GM21423 (cell line): Measurements from ENCODE around the gene IGSF9B.

ENCODE experiments used
- ATAC-seq: cut with Tn5 transposase; IDR thresholded peaks from one replicate; pipeline ENCODE4 v1.9.1; 2021; ENCODE audit warnings: mild to moderate bottlenecking, moderate library complexity; ENCODE audit not compliant: unreplicated experiment

IGSF9B gene

DNA sequence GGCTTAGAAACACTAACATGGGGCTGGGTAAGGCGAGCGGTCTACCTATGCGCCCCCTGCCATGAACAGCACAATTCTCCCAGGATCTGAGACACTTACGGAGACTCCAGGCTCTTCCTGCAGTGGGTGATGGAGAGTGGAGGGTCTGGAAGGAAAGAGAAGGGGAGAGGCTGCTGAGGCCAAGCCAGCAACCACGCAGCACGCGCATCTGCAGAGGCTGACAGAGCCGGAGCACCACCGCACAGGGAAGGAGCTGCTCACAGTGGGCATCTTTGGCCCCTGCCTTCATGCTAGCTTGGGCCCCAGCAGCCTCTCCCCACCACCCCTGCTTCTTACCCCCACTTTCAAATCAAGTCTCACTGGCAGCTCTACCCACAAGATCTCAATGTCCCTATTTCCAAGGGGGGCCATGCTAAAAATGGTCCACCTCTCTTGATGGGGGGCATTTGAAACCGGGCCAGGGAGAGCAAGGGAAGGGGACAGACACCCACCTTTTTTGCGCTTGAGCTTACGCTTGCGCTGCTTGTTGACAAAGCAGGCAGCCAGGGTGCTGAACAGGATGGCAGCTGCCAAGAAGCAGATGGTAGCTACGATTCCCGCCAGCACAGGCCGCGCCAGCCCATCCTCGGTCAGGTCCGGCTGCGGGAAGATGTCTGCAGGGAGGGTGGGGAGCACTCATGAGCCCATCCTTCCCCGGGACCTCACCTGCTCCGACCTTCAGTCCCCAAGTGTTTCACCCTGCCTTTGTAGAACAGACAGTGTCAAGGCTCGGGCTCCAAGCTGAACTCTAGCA, 34.5 kb downstream of the IGSF9B start:
- ATAC-seq, result no peak

DNA sequence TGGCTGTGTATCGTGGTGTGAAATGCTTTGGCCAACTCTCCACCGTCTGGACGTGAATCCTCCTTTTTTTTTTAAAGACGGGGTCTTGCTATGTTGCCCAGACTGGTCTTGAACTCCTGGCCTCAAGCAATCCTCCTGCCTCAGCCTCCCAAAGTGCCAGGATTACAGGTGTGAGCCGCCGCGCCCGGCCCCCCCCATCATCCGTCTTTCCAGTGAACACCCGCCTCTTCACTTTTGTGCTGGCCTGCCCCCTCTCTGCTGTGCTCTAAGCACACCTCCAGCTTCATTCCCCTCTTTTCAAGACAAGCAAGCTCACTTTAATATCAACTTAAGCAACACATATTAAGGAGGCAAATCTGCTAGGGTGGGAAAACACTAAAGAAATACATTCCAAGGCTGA, 35.3 kb downstream of the IGSF9B start:
- no peak for ATAC-seq

DNA sequence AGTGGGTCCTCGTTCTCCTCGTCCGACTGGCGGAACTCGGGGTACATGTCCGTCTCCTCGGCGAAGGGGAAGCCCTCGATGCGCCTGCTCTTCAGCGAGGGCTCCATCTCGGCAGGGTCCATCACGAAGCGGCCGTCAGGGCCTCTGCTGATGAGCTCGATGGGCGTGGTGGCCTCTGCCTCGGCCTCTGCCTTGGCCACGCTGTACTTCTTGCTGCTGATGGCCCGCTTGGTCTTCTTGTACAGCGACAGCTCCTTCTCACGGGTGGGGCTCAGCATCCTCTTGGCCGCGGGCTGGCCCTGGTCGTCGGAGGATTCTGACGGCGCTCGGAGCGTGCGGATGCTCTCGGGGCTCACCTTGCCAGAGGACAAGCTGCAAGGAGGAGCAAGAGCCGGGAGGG, 35.7 kb downstream of the IGSF9B start:
- no peak for ATAC-seq

DNA sequence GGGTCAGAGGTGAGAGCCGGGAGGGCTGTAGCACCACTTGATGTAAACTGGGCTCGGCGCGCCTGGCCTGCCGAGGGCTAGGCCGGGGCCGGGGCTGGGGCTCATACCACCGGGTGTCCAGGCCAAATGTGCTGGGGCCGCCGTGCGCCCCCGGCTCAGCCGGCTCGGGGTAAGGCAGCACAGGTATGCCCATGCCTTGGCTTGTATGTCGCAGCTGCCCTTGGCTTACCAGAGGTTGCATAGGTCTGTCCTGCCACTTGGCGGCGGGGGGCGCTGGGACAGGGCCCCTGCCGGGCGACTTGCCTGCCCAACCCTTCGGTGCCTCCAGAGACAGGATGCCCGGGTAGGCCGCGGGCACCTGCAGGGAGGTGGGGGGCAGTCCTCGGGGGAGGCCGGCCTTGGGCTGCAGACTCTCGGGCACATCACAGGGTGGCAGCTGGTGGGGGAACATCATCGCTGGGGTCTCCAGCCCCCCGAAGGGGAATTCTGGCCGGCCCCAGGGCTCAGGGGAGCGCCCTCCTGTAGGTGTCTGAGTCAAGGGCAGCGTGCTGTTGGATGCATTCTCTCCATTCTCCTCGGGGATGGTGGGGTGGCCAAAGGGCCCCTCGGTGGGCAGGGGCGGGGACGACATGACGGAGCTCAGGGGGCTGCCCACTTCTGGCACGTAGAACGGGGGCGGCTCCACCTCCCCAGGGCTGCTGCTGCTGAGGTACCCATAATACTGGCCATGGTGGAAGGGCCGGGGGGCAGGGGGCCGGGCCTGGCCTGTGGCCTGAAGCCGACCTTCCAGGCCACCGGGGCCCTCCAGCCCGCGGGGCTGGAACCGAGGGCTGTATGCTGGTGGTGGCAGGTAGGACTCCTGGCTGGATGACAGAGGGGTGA, 36.4 kb downstream of the IGSF9B start:
- ATAC-seq, result no peak

DNA sequence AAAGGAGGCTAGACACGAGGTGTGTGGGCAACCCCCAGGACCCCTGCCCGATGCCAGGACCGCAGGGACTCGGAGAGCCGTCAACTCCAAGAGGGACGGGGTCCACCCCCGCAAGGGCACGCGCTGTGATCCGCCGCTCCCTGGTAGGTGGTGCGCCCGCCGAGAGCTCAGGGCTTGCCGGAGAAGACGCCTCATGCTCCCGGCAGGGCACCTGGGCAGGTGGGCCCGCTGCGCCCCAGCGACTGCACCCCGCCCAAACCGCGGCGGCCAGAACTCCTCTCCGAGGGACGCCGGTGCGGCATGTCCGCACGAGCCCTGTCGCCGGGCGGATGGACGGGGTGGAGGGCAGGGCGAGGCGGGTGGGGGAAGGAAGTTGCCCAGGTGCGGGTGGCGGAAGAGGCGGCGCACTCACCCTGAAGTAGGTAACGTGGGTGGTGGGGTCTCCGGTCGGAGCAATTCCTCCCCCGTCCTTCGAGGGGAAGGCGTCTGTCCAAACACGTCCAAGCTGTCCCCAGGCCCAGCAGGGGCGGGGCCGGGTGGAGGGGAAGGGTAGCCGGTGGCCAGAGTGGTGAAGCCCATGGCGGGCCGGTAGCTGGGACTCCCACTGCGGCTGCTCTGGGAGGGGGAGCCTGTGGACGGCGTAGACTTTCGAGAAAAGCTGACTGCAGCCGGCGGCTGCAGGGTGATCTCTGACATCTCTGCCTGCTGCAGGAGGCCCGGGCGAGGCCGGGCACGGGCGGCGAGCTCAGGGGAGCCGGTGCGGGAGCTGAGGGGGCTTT, 37.2 kb downstream of the IGSF9B start:
- no peak for ATAC-seq

DNA sequence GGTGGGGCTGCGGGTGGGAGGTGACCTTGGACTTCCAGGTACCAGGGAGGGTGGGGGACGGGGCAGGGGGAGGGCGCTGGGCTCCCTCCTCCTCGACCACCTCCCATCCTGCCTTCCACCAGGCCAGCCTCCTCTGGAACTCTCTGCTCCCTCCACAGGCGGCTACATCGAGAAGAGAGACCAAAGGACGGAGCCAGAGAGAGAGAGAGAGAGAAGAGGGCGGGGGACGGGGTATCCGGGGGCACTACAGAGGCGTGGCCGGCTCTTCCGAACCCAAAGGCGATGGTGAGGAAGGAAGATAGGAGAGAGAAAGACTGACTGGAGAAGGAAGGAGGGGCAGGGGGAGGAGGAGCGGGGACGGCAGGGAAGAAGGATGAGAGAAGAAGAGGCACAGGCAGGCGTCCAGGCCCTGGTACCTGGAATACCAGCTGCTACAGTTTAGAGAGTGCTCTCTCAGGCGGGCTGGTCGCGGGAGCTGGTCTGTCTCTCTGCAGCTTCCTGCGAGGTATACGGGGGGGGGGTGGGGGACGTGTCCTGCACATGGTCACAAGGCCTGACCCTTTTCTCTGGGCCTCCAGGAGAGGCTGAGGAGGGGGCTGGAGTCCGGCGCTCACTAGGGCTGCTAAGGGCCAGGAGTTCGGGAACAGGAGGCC, 38.0 kb downstream of the IGSF9B start:
- ATAC-seq, result no peak

DNA sequence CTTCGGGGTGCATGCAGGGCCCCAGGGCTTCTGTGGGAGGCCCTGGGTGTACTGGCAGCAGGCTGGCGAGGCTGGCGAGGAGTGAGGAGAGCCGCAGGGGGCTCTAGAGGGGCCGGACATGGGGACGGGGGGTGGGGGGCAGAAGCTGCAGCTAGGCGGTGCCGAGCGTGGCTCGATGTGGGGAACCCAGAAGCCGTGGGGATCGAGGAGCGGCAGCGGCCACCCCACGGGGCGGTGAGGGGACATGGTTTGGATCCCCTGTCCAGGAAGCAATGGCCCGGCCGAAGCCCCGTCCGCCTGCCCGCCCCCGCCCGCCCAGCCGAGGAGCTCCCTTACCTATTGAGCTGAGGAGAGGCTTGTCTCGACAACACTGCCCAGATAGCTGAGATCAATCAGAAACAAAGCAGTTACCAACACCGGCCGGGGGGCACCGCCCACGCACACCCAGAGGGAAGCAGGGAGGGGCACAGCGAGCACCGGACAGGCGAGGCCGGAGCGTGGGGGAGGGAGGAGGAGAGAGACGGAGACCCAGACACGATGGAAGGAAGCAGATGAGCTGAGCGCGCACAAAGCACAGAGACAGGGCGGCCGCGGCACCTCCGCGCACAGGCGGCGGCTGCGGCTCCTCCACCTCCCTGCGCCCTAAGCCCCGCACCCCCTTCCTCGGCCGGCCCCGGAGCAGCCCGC, 38.7 kb downstream of the IGSF9B start:
- no peak for ATAC-seq

DNA sequence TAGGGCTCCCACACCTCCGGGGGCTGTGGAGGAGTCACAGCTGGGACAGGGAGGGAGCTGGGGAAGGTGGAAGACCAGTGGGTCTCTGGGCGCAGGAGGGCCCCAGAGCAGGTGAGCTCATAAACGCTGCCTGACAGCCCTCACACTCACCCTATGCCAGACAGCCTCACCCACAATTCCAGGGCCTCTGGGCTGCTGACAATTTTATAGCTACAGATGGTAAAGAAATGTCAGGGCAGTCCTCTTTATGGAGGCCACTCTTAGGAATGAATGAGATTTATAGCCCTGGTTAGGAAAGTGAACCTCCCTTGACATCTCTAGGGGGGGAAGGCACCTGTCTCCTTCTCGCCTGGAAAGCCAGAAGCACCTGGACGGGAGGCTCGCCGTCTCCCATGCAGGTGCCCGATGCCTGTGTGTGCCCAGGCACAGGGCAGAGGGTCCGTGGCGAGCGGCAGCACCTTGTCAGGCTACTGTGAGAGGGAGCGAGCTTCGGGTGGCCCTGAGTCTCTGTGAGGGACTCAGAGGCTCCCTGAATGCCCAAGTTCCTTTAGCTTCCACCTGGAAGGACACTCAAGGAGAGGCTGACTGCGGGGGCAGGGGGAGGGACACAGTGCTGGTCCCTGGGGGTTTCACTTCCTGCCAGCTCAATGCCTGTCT, 39.9 kb downstream of the IGSF9B start:
- ATAC-seq, result no peak

DNA sequence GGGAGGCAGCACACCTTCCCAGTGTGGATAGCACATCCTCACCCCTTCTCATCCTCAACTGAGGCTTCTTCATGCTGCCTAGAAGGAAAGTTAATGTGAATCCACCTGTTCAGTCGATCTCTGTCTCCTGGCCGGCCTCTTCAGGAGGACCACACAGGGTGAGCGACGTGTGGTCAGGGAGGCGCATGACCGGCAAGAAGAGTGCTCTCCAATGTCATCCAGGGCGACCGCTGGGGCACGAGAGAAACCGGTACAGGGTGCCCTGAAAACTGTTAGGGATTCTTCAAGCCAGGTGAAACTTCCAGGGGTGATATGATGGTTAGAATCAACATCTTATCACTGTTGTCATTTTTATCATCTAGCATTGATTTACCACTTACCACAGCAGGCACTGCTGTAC, 43.0 kb downstream of the IGSF9B start:
- ATAC-seq, result no peak

DNA sequence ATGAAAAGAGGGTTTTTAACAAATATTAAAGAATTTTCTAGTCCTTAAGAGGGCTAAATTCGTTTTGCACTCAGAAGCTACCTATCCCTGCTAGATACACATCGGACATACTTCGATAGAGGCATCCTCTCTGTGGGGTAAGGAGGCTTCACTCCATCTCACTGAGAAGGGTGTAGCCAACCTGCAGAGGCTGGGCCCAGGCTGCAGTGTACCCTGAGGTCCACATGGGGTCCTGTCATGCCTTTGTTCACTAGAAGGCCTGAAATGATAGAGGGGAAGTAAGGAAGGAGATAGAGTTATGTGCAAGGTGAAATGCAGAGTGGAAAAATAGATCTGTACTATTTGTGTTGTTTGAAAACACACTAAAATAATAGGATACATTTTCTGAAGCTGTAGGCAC, 45.6 kb downstream of the IGSF9B start:
- no peak for ATAC-seq

DNA sequence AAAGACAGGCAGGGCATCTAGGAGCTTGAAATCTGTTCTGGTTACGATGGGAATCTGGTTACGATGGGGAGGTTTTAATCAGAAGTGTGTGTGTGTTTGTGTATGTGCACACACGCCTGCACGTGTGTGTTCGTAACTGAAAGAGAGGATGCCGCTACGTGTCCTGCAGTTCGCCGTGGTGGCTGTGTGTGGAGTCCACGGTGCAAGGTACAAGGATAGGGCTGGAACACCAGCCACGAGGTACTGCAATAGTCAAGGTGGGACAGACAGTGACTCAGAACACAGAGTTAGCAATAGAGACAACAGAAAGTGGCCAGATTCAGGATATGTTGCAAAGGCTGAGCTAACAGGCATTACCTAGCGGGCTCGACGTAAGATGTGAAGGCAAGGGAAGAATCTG, 46.7 kb downstream of the IGSF9B start:
- no peak for ATAC-seq

DNA sequence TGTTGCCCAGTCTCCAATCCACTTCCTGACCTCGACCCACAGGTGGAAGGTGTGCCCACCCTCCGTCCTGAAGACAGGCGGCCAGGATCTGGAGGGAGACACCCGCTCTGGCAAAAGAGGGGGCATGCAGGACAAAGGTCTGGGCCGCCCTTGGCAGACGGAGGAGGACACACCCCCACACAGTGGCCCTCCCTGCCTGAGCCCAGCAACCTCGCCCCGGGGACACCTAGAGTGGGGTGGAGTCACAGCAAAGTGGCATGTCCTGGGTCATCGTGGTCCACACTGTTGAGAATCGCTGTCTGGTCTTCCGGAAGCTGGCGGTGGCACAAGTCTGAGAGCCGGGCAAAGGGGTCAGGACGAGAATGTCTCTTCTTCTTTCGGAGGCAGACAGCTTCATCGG, 47.9 kb downstream of the IGSF9B start:
- ATAC-seq, result no peak

DNA sequence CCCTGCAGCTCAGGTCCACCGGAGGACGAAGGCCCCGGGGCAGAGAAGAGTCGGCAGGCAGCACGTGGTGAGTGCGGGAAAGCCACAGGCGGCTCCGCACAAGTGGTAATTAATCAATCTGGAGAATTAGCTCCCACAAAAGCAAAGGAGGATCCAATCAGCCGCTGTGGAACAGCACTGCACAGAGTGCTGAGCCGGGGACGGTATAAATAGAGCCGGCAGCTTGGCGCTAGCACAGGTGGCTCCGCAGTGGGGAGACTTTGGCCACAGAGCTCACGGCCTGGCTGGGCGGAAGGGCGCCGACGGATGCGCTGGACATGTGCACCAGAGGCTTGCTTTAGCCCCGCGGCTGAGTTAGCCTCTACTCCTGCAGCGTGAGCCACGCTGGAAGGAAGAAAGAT, 48.9 kb downstream of the IGSF9B start:
- ATAC-seq, result no peak

DNA sequence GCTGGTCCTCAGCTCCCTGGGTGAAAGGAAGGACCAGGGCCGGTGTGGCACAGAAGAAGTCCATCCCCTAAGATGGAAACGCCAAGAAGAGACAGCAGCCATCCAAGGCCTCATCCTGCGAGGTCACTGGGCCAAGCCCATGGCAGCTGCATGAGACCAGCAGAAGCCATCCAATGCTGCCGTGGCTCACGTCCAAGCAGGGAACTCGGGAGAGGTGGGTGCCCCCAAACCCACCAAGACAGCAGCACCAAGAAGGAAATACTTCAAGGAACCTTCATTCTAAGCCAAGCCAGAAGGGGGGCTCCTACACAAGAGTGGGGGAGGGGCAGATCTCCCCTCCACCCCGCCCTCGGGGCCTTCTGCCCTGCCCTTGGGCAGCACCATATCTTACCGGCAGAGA, 49.6 kb downstream of the IGSF9B start:
- no peak for ATAC-seq

DNA sequence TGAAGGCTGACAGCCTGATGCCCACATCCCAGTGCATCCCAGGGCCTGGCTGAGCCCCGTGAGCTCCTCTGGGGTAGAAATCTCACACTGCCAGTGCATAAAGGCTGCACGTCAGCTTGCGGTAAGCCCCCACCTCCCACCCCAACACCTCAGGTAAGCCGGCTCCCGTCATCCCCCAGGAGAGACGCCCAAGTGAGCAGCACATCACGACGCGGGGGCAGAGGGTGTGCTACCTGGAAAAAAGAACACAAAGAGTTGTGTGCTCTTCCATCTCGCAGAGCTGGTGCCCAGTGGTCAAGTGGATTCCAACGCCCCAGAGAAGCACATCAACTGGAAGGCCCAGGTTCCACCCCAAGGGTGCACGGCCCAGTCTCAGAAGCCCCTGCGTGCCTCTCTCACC, 50.0 kb downstream of the IGSF9B start:
- ATAC-seq, result no peak

DNA sequence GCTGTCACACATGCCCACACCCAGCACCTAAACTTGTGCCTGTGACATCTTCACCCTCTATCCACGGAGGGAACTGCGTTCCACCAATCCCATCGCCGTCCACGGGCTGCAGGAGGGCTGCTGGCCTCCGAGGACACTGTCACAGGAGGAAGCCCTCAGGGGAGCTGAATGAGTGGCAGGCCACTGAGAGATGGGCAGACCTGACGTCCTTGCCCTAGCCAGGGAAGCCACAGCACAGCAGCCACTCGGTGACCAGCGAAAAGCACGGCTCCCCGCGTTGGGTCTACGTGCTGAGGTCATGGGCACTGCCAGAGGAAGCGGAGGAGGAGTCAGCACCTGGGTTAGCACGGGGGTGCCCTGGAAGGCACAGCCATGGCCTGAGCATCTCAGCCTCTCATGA, 50.5 kb downstream of the IGSF9B start:
- no peak for ATAC-seq

DNA sequence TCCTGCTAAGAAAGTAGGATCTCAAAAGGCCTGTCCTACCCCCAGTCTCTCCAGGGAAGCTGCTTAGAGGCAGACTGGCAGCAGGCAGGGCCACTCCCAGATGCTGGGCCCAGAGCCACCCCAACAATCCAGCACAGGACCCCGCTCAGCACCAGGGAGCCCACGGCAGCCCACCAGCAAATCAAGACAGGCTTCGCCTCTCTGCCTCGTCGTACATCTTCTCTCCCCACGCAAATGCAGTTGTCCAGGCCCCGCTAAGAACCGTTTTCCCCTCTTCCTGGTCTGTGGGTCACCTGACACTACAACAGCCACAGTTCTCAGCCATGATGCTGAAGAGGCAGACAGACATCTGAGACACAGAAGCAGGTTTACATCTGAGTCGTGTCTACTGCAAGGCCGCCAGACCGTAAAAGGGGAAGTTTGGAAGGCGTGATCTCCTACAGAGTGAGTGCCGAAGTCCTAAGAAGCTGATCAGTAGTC, 51.1 kb downstream of the IGSF9B start:
- no peak for ATAC-seq

DNA sequence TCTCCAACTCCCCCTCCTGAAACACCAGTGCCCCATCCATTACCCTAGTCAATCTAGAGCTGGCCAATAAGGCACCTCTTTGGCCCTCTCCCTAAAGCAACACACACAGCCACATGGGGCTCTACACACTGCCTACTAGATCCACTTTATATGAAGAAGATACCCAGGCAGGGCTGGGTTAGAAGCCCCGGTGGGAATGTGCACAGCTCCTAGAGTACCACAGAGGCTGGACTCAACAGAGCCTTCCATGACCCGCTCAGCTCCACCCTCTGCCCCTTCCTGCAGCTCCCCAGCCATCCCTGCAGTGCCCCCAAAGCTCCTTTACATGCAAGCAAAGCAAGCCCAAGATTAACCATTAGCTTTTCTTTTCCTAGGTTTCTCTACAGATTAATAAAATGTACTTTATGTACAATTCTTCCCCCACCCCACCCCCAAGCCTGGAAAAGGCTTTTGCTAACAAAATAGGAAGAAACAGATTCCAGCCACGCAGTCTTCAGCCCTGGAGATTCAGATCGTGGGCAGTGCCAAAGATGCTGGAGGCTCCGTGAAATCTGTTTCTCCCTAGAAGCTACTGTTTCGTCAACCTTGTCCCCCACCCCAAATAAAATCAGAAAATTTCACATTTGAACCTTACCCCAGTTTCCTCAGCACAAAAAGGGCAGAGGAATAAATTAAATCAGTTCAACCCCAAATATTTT, 51.8 kb downstream of the IGSF9B start:
- no peak for ATAC-seq
